GM20000 (cell line): ENCODE measurements around the gene SUGCT.

Source experiments
- DNase-seq: peaks from one replicate; pipeline ENCODE4 v3.0.0; 2012; ENCODE audit warnings: low spot score
- CTCF ChIP-seq: IDR thresholded peaks from 2 replicates; pipeline ENCODE4 v1.5.1; 2012; ENCODE audit warnings: mild to moderate bottlenecking, control low read depth; ENCODE audit errors: extremely low read depth, missing control alignments

Gene SUGCT

GRCh38 chr7:40634118-40634517 is 499.3 kb downstream of the SUGCT start:
- TF ChIP-seq CTCF: no peak
- no peak for DNase-seq

- no peak for TF ChIP-seq CTCF
- no peak for DNase-seq
Measured at GRCh38 chr7:40638545-40639320, 503.9 kb downstream of the SUGCT start.

GRCh38 chr7:40640566-40640965 is 505.8 kb downstream of the SUGCT start:
- no peak for DNase-seq
- TF ChIP-seq CTCF: no peak

- TF ChIP-seq CTCF: no peak
- no peak for DNase-seq
Measured at GRCh38 chr7:40641701-40642100, 506.9 kb downstream of the SUGCT start.

- DNase-seq: no peak
Measured at GRCh38 chr7:40643664-40644063, 508.9 kb downstream of the SUGCT start.

GRCh38 chr7:40644454-40645188 is 509.8 kb downstream of the SUGCT start:
- no peak for DNase-seq
- no peak for TF ChIP-seq CTCF

More at GRCh38 chr7:40643664-40644063, 508.9 kb downstream of the SUGCT start:
- TF ChIP-seq CTCF: no peak

GRCh38 chr7:40645197-40645596 is 510.4 kb downstream of the SUGCT start:
- no peak for TF ChIP-seq CTCF
- DNase-seq: no peak
